Uterus (tissue), 2 donors: ENCODE results near the gene CRELD2.

Experiments used
- POLR2A ChIP-seq, 2 donors: fragments of 450-650 bp; IDR thresholded peaks; one replicate each; pipeline ENCODE4 v1.6.1; 2016; ENCODE audit warnings: antibody characterized with exemption in 2 of 2, mild to moderate bottlenecking in 1 of 2, moderate library complexity in 1 of 2
- TF ChIP-seq, protein P1 (sequence below), 4 experiments: fragments of 200-600 bp in 2 of 4; fragments of 450-650 bp in 2 of 4; sonication (generic) in 2 of 4; IDR thresholded peaks; one replicate each; pipeline ENCODE4 v1.5.1; 2016 to 2019; ENCODE audit warnings: antibody characterized with exemption in 4 of 4, mild to moderate bottlenecking in 2 of 4, moderate library complexity in 1 of 4

DNA sequence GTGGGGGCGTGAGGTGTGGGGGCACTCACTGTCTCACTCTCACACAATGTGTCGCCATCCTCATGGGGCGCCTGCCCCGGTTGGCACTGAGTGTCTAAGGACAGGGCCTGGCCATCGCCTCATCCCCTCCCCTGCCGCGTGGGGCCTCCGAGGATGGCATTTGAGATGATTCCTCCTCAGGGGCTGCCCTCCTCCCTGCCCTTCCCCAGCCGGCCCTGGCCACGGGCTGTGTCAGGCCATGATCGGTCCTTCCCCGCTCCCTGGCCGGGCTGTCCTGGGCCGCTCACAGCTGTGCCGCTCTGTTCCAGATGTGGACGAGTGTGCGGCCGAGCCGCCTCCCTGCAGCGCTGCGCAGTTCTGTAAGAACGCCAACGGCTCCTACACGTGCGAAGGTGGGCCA, 4.5 kb downstream of the CRELD2 start:
- TF ChIP-seq, protein P1, sequence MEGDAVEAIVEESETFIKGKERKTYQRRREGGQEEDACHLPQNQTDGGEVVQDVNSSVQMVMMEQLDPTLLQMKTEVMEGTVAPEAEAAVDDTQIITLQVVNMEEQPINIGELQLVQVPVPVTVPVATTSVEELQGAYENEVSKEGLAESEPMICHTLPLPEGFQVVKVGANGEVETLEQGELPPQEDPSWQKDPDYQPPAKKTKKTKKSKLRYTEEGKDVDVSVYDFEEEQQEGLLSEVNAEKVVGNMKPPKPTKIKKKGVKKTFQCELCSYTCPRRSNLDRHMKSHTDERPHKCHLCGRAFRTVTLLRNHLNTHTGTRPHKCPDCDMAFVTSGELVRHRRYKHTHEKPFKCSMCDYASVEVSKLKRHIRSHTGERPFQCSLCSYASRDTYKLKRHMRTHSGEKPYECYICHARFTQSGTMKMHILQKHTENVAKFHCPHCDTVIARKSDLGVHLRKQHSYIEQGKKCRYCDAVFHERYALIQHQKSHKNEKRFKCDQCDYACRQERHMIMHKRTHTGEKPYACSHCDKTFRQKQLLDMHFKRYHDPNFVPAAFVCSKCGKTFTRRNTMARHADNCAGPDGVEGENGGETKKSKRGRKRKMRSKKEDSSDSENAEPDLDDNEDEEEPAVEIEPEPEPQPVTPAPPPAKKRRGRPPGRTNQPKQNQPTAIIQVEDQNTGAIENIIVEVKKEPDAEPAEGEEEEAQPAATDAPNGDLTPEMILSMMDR (IDR thresholded peaks at IDR 0.05), result no peak
- no peak for TF ChIP-seq POLR2A (IDR thresholded peaks at IDR 0.05)
